Measurements from ENCODE around the gene ARHGDIA.
A peak's percentile ranks its signal among the peaks of the same experiment; 100 is the strongest.

Gene ARHGDIA

GRCh38 chr17:81895400-81895799 lies 24.3 kb upstream of the ARHGDIA start:
- Histone ChIP-seq H3K4me1 (ENCODE audit: insufficient read depth, low read length) (peaks cover 11% of the 10 kb centered on the region), H3K9me3 (ENCODE audit: low read length) (no peaks in the 10 kb centered on the region), H3K4me3 (ENCODE audit: low read depth in 1 of 2, low read length in 2 of 2) (no peak overlapping the region), H3K36me3 (ENCODE audit: insufficient read depth, low read length) (peaks cover 49% of the 10 kb centered on the region), H3K27me3 (ENCODE audit: control insufficient read depth in 1 of 2, insufficient read depth in 2 of 2, low read length in 2 of 2) (no peaks in the 10 kb centered on the region), H3K9ac (ENCODE audit: low read length) (no peak overlapping the region), H3K27ac (ENCODE audit: low read depth, low read length) (no peak overlapping the region)

GRCh38 chr17:81891303-81891552 lies 20.1 kb upstream of the ARHGDIA start:
- peaks cover 57% of the 10 kb centered on the region for H3K36me3 ChIP-seq (ENCODE audit: insufficient read depth, low read length)
- H3K27ac ChIP-seq (ENCODE audit: low read depth, low read length) = peak overlapping the region; percentile 61
- H3K4me3 ChIP-seq (ENCODE audit: low read depth in 1 of 2, low read length in 2 of 2) = peak overlapping the region in 1 of 2 donors; percentile 89
- peaks cover 20% of the 10 kb centered on the region for H3K4me1 ChIP-seq (ENCODE audit: insufficient read depth, low read length)
- no peak overlapping the region for H3K9ac ChIP-seq (ENCODE audit: low read length)
- H3K27me3 ChIP-seq (ENCODE audit: control insufficient read depth in 1 of 2, insufficient read depth in 2 of 2, low read length in 2 of 2) = no peaks in the 10 kb centered on the region
- H3K9me3 ChIP-seq (ENCODE audit: low read length) = no peaks in the 10 kb centered on the region

DNA sequence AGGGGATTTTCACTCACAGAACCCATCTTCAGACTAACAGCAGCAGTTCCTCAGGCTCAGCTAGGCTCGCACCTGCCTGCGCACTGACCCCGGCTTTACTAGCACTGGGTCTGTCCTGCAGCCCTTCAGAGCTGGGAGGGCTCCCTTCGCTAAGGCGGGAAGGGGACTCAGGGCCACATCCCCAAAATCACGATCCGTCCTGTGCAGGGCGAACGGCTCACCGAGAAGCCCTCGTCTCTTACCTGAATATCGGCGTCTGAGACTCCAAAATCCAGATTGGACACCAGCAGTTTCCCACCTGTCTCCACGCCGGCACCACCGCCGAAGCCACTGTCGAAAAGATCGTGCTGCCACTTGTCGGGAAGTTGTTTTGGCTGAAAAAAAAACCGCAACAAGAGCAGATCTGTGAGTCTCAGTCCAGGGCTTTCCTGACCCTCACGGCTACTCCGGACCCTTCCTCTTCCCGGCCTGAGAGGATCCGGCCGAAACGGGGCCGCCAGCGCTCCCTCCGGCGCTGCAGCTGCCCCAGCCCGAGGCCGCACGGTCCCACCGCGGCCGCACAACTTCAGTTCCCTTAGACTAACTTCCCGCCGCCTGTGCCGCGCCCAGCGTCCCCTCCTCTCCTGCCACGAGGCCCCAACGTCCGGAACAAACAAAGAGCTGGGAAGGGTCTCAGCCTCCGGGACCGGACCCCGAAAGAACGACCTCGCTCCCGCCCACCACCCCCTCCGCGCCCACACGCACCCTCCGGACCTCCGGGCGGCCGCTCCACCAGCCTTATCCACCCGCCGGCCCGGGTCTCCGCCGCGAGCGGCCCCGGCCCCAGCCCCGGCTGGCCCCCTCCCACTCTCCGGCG lies 19.5 kb upstream of the ARHGDIA start:
- peak overlapping the region; percentile 61 for H3K27ac ChIP-seq (ENCODE audit: low read depth, low read length)
- no peaks in the 10 kb centered on the region for H3K9me3 ChIP-seq (ENCODE audit: low read length)
- H3K4me1 ChIP-seq (ENCODE audit: insufficient read depth, low read length) = peaks cover 20% of the 10 kb centered on the region
- no peaks in the 10 kb centered on the region for H3K27me3 ChIP-seq (ENCODE audit: control insufficient read depth in 1 of 2, insufficient read depth in 2 of 2, low read length in 2 of 2)
- peak overlapping the region; percentile 61 for H3K9ac ChIP-seq (ENCODE audit: low read length)
- peak overlapping the region; percentile 85 to 89 for H3K4me3 ChIP-seq (ENCODE audit: low read depth in 1 of 2, low read length in 2 of 2)
- H3K36me3 ChIP-seq (ENCODE audit: insufficient read depth, low read length) = peaks cover 61% of the 10 kb centered on the region

GRCh38 chr17:81889602-81890001 lies 18.5 kb upstream of the ARHGDIA start:
- Histone ChIP-seq H3K27ac (ENCODE audit: low read depth, low read length) (no peak overlapping the region), H3K27me3 (ENCODE audit: control insufficient read depth in 1 of 2, insufficient read depth in 2 of 2, low read length in 2 of 2) (no peaks in the 10 kb centered on the region), H3K36me3 (ENCODE audit: insufficient read depth, low read length) (peaks cover 54% of the 10 kb centered on the region), H3K9me3 (ENCODE audit: low read length) (no peaks in the 10 kb centered on the region), H3K4me3 (ENCODE audit: low read depth in 1 of 2, low read length in 2 of 2) (no peak overlapping the region), H3K4me1 (ENCODE audit: insufficient read depth, low read length) (peaks cover 20% of the 10 kb centered on the region), H3K9ac (ENCODE audit: low read length) (no peak overlapping the region)

DNA sequence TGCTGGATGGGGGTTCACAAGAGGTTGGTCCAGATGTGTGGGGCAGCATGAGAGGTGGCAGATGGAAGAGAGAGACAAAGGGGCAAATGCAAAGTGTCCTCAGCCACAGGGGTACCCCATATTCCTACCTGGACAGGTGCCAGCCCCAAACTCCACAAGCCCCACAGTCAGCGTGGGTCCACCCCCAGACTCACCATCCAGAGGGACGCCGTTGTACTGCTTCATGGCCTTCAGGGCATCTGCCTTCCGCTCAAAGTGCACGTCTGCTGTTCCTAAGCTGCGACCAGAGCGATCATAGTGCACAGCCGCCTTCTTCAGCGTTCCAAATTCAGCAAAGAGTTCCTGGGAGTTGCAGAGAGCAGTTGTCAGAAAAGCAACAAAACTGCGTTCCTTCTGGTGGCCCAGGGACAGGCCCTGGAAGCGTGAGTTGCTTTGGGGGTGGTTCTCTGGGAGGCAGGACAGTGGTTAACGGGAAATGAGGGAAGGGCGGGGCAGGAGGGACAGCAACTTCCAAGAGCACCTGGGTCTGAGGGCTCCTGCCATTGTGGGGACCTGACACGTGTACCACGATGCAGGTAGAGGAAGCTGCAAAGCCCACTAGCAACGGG lies 18.0 kb upstream of the ARHGDIA start:
- Histone ChIP-seq H3K27me3 (ENCODE audit: control insufficient read depth in 1 of 2, insufficient read depth in 2 of 2, low read length in 2 of 2) (no peaks in the 10 kb centered on the region), H3K9ac (ENCODE audit: low read length) (no peak overlapping the region), H3K4me1 (ENCODE audit: insufficient read depth, low read length) (peaks cover 20% of the 10 kb centered on the region), H3K9me3 (ENCODE audit: low read length) (no peaks in the 10 kb centered on the region), H3K36me3 (ENCODE audit: insufficient read depth, low read length) (peaks cover 49% of the 10 kb centered on the region), H3K4me3 (ENCODE audit: low read depth in 1 of 2, low read length in 2 of 2) (no peak overlapping the region), H3K27ac (ENCODE audit: low read depth, low read length) (no peak overlapping the region)

- Histone ChIP-seq H3K27ac (ENCODE audit: low read depth, low read length) (no peak overlapping the region), H3K36me3 (ENCODE audit: insufficient read depth, low read length) (peaks cover 46% of the 10 kb centered on the region), H3K4me1 (ENCODE audit: insufficient read depth, low read length) (peaks cover 20% of the 10 kb centered on the region), H3K9ac (ENCODE audit: low read length) (no peak overlapping the region), H3K9me3 (ENCODE audit: low read length) (no peaks in the 10 kb centered on the region), H3K4me3 (ENCODE audit: low read depth in 1 of 2, low read length in 2 of 2) (no peak overlapping the region), H3K27me3 (ENCODE audit: control insufficient read depth in 1 of 2, insufficient read depth in 2 of 2, low read length in 2 of 2) (no peaks in the 10 kb centered on the region)
Observed at GRCh38 chr17:81888105-81888987, 17.2 kb upstream of the ARHGDIA start.

DNA sequence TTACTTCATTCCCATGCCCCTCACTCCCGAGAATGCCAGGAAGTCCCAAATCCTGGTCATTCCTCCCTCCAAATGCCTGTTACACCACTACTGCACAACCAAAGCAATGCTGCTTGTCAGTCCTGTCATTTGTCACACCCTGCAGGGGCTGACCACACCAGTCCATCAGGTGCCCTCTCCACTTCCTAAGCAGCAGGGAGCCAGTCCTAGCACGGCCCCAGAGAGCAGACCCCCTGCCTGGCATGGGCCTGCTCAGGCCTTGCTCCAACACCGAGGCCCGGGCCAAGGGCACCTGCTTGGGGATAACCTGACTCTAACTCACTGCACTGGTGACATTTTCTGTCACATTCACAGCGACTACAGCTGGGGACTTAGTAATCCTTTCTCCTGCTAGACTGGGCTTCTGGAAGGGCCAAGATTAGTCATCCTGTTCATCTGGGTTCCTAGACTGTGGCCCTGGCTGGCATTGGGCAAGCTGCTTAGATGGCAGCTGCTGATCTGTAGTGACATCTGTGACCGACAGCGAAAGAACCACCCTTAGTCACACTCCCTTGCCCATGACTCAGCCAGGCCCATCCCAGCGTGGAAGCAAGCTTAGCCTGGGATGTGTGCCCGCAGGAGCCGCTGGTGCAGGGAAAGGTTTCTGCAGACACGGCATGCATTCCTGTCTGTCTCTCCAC lies 14.9 kb upstream of the ARHGDIA start:
- H3K27me3 ChIP-seq (ENCODE audit: control insufficient read depth in 1 of 2, insufficient read depth in 2 of 2, low read length in 2 of 2) = no peaks in the 10 kb centered on the region
- H3K9ac ChIP-seq (ENCODE audit: low read length) = no peak overlapping the region
- H3K36me3 ChIP-seq (ENCODE audit: insufficient read depth, low read length) = peaks cover 46% of the 10 kb centered on the region
- H3K4me3 ChIP-seq (ENCODE audit: low read depth in 1 of 2, low read length in 2 of 2) = no peak overlapping the region
- no peak overlapping the region for H3K27ac ChIP-seq (ENCODE audit: low read depth, low read length)
- H3K9me3 ChIP-seq (ENCODE audit: low read length) = no peaks in the 10 kb centered on the region
- H3K4me1 ChIP-seq (ENCODE audit: insufficient read depth, low read length) = peaks cover 14% of the 10 kb centered on the region

GRCh38 chr17:81885454-81885853 lies 14.3 kb upstream of the ARHGDIA start:
- Histone ChIP-seq H3K27me3 (ENCODE audit: control insufficient read depth in 1 of 2, insufficient read depth in 2 of 2, low read length in 2 of 2) (no peaks in the 10 kb centered on the region), H3K9me3 (ENCODE audit: low read length) (no peaks in the 10 kb centered on the region), H3K36me3 (ENCODE audit: insufficient read depth, low read length) (peaks cover 46% of the 10 kb centered on the region), H3K4me1 (ENCODE audit: insufficient read depth, low read length) (peaks cover 10% of the 10 kb centered on the region), H3K4me3 (ENCODE audit: low read depth in 1 of 2, low read length in 2 of 2) (no peak overlapping the region), H3K27ac (ENCODE audit: low read depth, low read length) (no peak overlapping the region), H3K9ac (ENCODE audit: low read length) (no peak overlapping the region)

GRCh38 chr17:81884968-81885367 lies 13.8 kb upstream of the ARHGDIA start:
- no peak overlapping the region for H3K27ac ChIP-seq (ENCODE audit: low read depth, low read length)
- H3K36me3 ChIP-seq (ENCODE audit: insufficient read depth, low read length) = peaks cover 44% of the 10 kb centered on the region
- H3K9me3 ChIP-seq (ENCODE audit: low read length) = no peaks in the 10 kb centered on the region

DNA sequence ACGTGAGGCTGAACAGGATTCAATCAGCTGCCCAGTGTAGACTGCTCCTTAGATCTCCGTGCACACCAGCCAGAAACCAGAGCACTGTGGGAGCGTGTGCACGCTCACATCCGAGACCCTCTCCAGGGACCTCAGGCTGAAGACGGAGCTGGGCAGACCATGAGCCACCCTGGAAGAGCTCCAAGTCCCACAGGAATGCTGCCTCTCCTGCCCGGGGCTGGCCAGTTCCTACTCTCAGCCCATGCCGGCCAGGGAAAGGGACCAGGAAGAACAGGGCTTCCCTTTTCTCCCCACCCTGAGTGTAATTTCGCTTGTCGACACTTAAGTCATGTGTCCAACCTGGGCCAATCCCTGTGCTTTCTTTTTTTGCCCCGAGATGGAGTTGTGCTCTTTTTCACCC lies 13.4 kb upstream of the ARHGDIA start:
- no peaks in the 10 kb centered on the region for H3K27me3 ChIP-seq (ENCODE audit: control insufficient read depth in 1 of 2, insufficient read depth in 2 of 2, low read length in 2 of 2)
- no peak overlapping the region for H3K9ac ChIP-seq (ENCODE audit: low read length)
- peaks cover 44% of the 10 kb centered on the region for H3K36me3 ChIP-seq (ENCODE audit: insufficient read depth, low read length)
- no peaks in the 10 kb centered on the region for H3K9me3 ChIP-seq (ENCODE audit: low read length)
- H3K27ac ChIP-seq (ENCODE audit: low read depth, low read length) = no peak overlapping the region
- no peak overlapping the region for H3K4me3 ChIP-seq (ENCODE audit: low read depth in 1 of 2, low read length in 2 of 2)
- H3K4me1 ChIP-seq (ENCODE audit: insufficient read depth, low read length) = peaks cover under 1% of the 10 kb centered on the region

More at GRCh38 chr17:81884968-81885367, 13.8 kb upstream of the ARHGDIA start:
- no peaks in the 10 kb centered on the region for H3K27me3 ChIP-seq (ENCODE audit: control insufficient read depth in 1 of 2, insufficient read depth in 2 of 2, low read length in 2 of 2)
- H3K4me3 ChIP-seq (ENCODE audit: low read depth in 1 of 2, low read length in 2 of 2) = no peak overlapping the region
- no peak overlapping the region for H3K9ac ChIP-seq (ENCODE audit: low read length)
- H3K4me1 ChIP-seq (ENCODE audit: insufficient read depth, low read length) = peaks cover 5% of the 10 kb centered on the region

DNA sequence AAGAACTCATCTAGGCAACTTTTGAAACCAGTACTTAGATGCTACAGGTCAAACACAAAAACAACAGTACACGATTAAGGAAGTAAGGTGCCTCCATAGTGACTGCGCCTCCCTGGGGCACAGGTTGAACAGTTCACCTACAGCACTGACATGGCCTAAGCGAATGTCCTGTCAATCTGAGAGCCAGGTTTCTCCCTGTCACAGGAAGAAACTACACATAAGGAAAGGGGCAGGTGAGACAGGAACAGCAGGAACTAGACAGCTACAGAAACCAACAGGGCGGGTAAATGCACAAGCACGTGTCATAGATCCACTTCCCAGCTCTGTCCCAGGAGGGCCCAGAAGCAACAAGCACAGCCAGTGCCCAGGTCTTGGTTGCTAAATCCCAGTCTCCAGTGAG lies 8.0 kb upstream of the ARHGDIA start:
- Histone ChIP-seq H3K27me3 (ENCODE audit: control insufficient read depth in 1 of 2, insufficient read depth in 2 of 2, low read length in 2 of 2) (no peaks in the 10 kb centered on the region), H3K9ac (ENCODE audit: low read length) (no peak overlapping the region), H3K27ac (ENCODE audit: low read depth, low read length) (no peak overlapping the region), H3K4me1 (ENCODE audit: insufficient read depth, low read length) (no peaks in the 10 kb centered on the region), H3K4me3 (ENCODE audit: low read depth in 1 of 2, low read length in 2 of 2) (no peak overlapping the region), H3K36me3 (ENCODE audit: insufficient read depth, low read length) (peaks cover 19% of the 10 kb centered on the region), H3K9me3 (ENCODE audit: low read length) (no peaks in the 10 kb centered on the region)

Data from muscle layer of colon (tissue), 2 donors.